CD4-positive, alpha-beta T cell treated with Interleukin-15 for 1 hour (primary cell): Measurements from ENCODE around the gene PPP1R9A.

Experiments used
- DNase-seq: peaks from one replicate; pipeline ENCODE4 v3.0.0-alpha.2; 2020

PPP1R9A gene

GRCh38 chr7:95269640-95270039, 362.2 kb downstream of the PPP1R9A start:
- DNase-seq = no peak

- DNase-seq = no peak
Observed at GRCh38 chr7:95276114-95276513, 368.7 kb downstream of the PPP1R9A start.

GRCh38 chr7:95279417-95279816, 372.0 kb downstream of the PPP1R9A start:
- DNase-seq = no peak

DNA sequence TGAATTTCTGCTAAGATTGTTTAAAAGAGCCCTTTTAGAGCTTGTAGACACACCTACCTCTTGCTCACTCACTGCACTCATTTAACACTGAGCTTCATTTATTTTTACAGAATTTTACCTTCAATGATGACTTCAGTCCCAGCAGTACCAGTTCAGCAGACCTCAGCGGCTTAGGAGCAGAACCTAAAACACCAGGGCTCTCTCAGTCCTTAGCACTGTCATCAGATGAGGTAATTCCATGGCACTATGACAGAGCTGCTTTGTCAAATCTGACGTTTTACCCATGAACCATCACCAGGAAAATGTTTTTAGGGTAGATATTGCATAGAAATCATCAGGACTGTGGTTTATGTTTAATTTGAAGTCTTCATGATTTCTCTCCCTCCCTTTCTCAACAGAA, 378.7 kb downstream of the PPP1R9A start:
- DNase-seq = no peak

DNA sequence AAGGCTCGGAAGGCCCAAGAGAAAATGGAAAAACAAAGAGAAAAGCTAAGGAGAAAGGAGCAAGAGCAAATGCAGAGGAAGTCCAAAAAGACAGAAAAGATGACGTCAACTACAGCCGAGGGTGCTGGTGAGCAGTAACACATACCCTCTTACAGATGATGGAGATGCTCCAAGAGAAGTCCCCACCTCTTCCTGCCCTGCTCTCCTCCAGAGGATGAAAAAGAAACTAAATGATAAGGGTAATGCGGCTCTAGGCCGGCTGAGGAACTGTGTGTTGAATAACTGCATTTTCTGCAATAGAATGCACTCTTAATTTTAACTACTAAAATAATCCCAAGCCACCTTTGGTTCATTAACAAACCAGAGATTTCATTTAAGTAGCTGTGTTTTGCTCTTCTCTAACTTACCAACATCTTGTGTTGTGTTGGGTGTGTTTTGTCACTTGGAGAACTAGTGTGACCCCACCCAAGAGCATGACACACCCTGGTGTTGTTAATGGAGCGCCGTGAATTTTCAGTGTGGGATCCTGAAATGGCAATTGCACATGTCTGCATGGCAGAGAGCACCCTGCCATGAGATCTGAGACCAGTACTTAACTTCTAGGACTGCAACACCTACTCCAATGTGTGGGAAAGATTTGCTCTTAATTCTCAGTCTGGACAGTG, 382.9 kb downstream of the PPP1R9A start:
- DNase-seq = no peak

GRCh38 chr7:95295397-95295796, 388.0 kb downstream of the PPP1R9A start:
- DNase-seq = no peak

- no peak for DNase-seq
Observed at GRCh38 chr7:95296456-95296855, 389.1 kb downstream of the PPP1R9A start.

- DNase-seq = no peak
Observed at GRCh38 chr7:95297041-95297440, 389.6 kb downstream of the PPP1R9A start.

DNA sequence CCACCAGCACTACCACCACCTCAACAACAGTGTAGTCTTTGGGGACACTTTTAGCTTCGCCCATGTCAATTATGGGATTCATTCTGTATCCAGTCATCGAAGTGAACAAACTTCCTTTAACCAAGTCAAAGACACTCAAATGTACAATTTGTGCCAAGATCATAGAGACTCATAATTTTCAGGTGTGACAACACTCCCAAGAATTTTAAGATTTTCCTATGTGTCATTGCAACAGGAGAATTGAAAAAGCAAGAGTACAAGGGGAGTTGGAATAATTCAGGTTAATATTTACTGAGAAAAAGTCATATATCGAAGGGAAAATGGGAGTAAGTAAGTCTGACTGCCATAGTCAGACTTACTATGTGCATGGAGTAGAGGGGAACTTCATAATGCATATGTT, 390.7 kb downstream of the PPP1R9A start:
- DNase-seq = no peak

DNA sequence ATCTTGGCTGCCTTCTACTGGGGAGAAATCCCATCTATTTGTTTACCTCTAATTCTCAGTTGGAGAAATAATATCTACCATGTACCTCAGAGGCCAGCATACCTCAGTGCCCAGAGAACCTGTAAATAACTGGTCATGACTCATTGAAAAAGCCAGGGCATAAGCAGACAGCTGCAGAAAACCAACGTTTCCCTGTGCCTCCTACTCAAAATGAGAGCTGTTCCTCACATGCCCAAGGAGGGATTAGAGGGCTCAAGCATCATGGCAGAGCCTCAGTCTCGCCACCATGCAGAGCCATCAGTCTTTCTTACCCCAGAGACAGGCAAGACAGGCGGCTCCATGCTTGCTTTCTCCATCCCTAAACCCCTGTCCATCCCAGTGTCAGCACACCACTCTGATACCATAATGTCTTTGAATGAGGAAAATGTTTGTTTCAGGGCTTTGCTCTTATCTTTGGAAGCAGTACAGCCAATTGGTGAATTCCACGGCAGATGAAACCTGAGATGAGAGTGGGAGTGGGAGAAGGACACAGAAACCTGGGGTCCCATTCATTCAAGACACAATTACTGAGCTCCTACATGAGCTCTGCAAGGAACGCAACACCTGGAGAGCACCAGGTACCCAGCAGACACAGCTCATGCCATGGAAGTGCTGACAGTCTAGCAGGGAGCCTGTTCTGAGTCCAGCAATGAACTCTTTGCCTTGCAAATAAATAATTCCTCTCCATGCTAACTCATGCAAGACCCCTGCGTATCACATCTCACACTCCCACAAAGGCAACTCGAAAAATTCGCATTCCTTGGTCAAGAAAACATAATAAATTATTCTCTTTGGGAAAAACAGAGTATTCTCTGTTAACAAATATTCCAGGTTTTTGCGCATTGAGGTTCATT, 395.9 kb downstream of the PPP1R9A start:
- no peak for DNase-seq

GRCh38 chr7:95304990-95305389, 397.6 kb downstream of the PPP1R9A start:
- DNase-seq = no peak

DNA sequence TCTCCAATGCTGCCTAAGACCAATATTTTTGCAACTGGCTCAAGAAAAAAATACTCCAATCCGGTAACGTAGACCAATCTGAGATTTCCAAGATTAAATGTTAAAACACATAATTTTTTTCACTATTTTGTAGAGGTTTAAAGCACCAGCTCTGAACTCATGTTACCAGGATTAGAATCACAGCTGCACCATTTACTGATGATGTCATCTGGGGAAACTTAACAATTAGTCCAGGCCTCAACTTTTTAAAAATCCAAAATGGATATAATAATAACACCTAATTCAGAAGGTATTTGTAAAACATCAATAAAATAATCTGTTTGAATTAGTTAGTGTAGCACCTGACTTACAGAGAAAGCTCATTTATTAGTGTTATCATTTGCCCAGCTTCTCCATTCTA, 402.6 kb downstream of the PPP1R9A start:
- no peak for DNase-seq

DNA sequence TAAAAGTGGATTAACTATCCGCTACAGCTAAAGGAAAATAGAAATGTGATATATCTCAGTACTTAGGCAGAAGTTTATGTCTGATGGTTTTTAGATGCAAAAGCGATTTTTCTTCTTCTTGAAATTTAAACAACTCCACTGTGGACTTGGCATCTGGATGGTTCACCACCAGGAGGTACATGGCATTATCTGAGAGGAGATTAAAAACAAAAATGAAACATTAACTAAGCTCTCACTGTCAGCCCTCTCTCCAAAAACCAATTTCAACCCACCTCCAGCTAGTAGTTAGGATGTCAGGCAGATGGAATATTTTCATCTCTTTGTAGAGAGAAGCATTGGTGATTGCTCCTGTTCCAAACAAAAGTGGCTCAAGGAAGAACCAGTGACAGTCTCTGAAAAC, 404.0 kb downstream of the PPP1R9A start:
- no peak for DNase-seq

DNA sequence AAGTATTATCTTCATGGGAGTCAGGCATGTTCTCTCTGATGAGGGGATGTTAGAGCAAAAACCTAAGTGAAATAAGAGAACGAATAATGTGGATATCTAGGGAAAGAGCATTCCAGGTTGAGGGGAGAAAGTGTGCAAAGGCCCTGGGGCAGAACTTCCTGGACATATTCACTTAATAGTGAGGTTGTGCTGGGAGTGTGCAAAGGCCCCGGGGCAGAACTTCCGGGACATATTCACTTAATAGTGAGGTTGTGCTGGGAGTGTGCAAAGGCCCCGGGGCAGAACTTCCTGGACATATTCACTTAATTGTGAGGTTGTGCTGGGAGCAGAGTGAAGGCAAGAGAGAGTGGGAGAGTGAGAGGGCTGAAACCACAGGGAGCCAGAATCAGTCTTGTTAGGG, 405.2 kb downstream of the PPP1R9A start:
- DNase-seq = no peak

DNA sequence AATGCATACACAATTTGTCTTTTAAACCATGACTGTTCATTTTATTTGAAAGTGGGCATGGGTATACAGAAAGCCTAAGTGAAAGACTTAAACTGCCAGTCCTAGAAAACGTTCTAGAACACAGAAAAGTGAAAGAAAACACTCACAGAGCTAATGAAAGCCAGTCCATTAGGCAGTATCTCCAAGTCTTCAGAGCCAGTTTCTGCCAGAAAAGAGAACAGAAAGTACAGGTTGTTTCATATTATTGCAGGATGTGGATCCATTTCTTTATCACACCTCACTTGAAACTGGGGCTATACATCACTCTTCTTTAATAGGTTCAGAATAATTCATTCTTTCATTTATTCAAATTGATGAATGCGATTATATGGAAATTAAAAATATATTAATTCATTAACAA, 409.2 kb downstream of the PPP1R9A start:
- no peak for DNase-seq

GRCh38 chr7:95317546-95317945, 410.2 kb downstream of the PPP1R9A start:
- no peak for DNase-seq

- DNase-seq = no peak
Observed at GRCh38 chr7:95317966-95318365, 410.6 kb downstream of the PPP1R9A start.

GRCh38 chr7:95318501-95319100, 411.2 kb downstream of the PPP1R9A start:
- DNase-seq = no peak

GRCh38 chr7:95319570-95319969, 412.2 kb downstream of the PPP1R9A start:
- no peak for DNase-seq

DNA sequence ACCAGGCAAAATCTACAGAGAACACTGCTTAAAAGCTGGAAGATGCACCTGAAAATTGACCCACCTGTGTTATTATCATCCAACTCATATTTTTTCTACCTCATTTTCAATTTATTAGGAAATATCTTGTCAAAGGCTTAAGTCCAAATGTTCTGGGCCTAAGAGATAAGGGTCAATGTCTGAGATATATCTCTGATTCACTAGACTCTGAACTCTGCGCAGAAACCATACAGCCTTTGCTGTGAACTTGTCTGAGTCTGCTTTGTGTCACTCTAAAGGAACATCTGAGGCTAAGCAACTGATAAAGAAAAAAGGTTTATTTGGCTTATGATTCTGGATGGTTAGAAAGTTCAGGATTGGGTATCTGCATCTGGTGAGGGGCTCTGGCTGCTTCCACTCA, 413.3 kb downstream of the PPP1R9A start:
- no peak for DNase-seq

DNA sequence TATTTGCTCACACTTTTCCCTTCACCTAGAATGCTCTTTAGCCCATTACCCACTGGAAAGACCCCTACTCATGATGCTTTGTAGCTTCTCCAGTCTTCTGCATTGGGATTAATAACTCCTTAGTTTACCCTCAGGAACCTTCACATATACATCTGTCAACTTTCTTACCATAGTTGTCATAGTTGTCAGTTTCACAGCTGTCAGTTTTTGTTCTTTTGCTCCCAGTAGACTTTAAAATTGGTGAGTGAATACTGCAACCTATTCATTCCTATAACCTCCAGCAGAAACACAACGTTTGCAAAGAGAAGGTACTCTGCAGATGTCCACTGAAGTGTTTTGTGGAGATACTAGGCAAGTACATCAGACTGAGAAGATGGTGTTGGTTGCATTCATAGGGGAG, 414.3 kb downstream of the PPP1R9A start:
- no peak for DNase-seq

- no peak for DNase-seq
Observed at GRCh38 chr7:95322396-95322795, 415.0 kb downstream of the PPP1R9A start.

- DNase-seq = no peak
Observed at GRCh38 chr7:95322854-95323253, 415.5 kb downstream of the PPP1R9A start.
